HT1080 (cell line): ENCODE data around the gene RABEP2. TPM values are rescaled to one million over a fixed set of nuclear protein-coding genes. Genes with fewer than 3 reads are reported as not detected.
A peak's percentile ranks its signal among the peaks of the same experiment; 100 is the strongest.
"Not testable (repeated sequence)": the region's sequence is repeated elsewhere in the genome, so short reads cannot be mapped to it uniquely, and the experiment has no call there.

Experiments
- DNase-seq: peaks from one replicate; pipeline ENCODE4 v3.0.0-alpha.2; 2015; ENCODE audit warnings: low read depth
- polyA plus RNA-seq, 2 experiments: library from polyadenylated mRNA; depleted of rRNA; stranded (reverse); fragments of >200 nt; gene quantifications; 2 replicates each; pipeline ENCODE4 v1.2.3, GENCODE V29; 2015
- total RNA-seq: library from RNA; depleted of rRNA; stranded (reverse); fragments of >200 nt; shearing (Covaris generic); gene quantifications from 2 replicates; pipeline ENCODE4 v1.2.3, GENCODE V29; 2014; rRNA removed

The RABEP2 gene, protein sequence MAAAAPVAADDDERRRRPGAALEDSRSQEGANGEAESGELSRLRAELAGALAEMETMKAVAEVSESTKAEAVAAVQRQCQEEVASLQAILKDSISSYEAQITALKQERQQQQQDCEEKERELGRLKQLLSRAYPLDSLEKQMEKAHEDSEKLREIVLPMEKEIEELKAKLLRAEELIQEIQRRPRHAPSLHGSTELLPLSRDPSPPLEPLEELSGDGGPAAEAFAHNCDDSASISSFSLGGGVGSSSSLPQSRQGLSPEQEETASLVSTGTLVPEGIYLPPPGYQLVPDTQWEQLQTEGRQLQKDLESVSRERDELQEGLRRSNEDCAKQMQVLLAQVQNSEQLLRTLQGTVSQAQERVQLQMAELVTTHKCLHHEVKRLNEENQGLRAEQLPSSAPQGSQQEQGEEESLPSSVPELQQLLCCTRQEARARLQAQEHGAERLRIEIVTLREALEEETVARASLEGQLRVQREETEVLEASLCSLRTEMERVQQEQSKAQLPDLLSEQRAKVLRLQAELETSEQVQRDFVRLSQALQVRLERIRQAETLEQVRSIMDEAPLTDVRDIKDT
- total RNA-seq: 24.7 and 28.0 TPM in 2 replicates
- polyA plus RNA-seq (2015; cell fraction: cytosol; rRNA removed): 17.6 and 21.4 TPM in 2 replicates
- polyA plus RNA-seq (2015; cell fraction: nucleus; rRNA removed): 18.4 and 25.6 TPM in 2 replicates

DNA sequence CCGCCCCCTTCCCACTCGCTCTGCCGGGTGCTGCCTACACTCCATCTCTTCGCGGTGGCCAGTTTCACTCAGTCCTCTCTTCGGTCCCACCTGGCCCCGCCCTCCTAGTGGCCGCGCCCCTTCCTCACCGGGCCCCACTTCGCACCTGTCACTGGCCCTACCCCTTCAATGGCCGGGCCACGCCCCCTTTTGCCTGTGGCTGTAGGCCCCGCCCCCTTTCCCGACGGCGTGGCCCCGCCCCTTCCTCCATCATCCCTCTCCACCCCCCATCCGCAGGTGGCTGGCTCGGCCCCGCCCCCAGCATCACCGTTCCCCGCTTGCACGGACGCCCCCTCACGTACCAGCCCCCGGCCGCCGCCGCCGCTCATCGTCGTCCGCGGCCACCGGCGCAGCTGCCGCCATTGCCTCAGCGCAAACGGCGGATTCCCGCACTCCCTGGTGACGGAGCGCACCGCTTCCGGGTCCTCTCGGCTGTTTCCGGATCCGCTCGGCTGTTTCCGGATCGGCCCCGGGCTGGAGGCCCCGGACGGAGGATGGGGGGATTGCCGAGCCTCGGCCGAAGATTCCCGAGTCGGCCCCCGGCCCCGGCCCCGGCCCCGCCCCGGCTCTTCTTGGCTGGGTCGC is at the start of gene RABEP2:
Gene RABEP2 (minus strand): TSS at position 477 of the 624 bp plus-strand sequence. CDS start 75 bp downstream, at position 402.
- DNase-seq: peak; percentile 86

DNA sequence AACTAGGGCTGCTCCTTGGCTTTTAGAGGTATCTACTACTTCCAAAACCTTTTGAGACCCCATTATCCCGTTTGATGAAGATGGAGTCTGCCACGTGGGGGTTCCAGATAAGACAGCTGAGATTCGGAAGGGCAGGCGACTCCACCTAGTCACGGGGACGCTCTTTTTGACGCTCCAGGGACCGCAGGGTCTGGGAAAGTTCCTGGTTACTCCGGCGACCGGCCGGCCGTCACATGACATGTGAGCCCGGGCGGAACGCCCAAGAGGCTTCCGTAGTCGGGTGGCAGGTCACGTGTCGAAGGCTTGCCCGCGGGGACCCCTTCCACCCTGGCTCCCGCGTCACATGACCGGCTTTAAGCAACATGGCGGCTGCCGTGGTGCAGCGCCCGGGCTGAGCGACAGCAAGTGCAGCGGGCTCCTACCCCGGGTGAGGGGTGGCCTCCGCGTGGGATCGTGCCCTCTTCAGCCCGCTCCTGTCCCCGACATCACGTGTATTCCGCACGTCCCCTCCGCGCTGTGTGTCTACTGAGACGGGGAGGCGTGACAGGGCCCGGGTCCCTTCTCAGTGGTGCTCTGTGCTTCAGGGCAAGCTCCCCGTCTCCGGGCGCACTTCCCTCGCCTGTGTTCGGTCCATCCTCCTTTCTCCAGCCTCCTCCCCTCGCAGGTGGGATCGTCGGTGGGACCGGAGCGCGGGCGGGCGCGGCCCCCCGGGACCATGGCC is 49.6 kb upstream of the RABEP2 start, which contains the start of gene SPNS1:
Gene SPNS1 (plus strand): TSS at position 342 of the 721 bp plus-strand sequence. CDS start 374 bp downstream, at position 716.
- peak; percentile 95 for DNase-seq

- DNase-seq: peak; percentile 73
Measured at GRCh38 chr16:28974007-28974436, 49.0 kb upstream of the RABEP2 start.

DNA sequence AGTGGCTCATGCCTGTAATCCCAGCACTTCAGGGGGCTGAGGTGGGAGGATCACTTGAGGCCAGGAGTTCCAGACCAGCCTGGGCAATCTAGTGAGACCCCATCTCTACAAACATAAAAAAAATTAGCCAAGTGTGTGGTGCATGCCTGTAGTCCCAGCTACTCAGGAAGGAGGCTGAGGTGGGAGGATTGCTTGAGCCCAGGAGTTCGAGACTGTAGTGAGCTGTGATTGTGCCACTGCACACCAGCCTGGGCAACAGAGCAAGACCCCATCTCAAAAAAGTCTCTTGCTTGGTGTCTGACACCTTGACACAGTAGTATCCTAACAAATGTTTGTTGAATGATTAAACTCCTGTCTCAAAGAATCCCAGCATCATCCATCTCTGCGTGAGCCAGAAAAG is 44.7 kb upstream of the RABEP2 start:
- not testable (repeated sequence) for DNase-seq

- no peak for DNase-seq
Measured at GRCh38 chr16:28967156-28967555, 42.1 kb upstream of the RABEP2 start.

- no peak for DNase-seq
Measured at GRCh38 chr16:28964496-28964895, 39.5 kb upstream of the RABEP2 start.

- DNase-seq: no peak
Measured at GRCh38 chr16:28964072-28964471, 39.0 kb upstream of the RABEP2 start.

DNA sequence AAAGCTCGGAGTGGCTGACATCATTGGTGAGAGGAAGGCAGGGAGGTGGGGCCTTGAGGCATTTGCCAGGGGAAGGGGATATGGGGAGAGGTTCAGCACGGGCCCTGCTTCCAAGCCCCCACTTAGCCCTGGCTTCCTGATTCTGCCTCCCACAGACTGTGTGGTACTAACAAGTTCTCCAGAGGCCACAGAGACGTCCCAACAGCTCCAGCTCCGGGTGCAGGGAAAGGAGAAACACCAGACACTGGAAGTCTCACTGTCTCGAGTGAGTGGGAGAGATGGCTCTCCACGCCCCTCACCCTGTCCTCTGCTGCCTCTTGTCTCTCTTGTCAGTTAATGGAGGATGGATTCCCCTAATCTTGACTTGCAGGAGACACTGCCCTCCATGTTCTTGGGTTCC is 33.8 kb upstream of the RABEP2 start:
- DNase-seq: no peak

GRCh38 chr16:28958216-28958615 is 33.2 kb upstream of the RABEP2 start:
- DNase-seq: no peak

DNA sequence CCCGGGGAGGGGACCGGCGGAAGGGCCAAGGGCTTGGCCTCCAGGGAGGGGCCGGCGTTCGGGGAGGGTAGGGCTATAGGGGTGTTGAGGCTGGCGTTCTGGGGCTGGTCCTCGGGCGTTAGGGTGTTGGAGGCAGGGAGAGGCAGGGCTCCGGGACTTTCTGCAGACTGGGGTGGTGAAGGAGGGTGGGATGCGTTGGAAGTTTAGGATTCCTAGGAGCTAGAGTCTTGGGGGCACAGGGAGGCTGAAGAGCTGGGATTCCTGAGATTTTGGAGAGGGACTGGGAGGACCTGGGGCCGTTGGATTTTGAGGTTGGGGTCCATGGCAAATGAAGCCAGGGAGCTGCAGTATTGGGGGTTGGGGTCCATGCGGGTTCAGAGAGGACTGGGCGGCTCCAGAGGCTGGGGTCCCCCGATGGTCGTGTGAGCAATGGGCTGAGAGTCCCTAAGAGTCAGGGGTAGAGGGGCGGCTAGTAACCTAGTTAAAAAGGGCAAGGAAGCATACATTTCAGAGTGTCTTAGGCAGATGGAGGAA is 26.4 kb upstream of the RABEP2 start:
- DNase-seq: peak; percentile 10

DNA sequence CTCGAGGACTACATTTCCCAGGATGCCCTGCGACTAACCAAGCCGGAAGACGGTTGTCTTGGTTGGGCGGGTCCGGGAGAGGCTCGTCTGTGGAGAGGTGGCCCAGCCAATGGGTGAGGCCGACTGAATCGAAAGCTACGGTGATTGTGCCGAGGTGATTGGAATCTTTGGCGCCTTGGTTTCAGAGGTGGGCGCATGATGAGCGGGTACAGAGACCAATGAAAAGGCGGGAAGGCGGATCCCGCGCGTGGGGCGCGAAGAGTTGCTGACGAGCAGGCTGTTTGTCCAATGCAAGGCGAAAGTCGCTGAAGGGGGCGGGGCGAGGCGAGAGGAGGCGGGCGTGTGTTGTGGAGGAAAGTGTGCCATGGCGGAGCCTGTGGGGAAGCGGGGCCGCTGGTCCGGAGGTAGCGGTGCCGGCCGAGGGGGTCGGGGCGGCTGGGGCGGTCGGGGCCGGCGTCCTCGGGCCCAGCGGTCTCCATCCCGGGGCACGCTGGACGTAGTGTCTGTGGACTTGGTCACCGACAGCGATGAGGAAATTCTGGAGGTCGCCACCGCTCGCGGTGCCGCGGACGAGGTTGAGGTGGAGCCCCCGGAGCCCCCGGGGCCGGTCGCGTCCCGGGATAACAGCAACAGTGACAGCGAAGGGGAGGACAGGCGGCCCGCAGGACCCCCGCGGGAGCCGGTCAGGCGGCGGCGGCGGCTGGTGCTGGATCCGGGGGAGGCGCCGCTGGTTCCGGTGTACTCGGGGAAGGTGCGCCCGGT is 25.8 kb upstream of the RABEP2 start, which contains the start of gene NFATC2IP:
Gene NFATC2IP (plus strand): TSS at position 290 of the 762 bp plus-strand sequence. CDS start 75 bp downstream, at position 365.
- DNase-seq: peak; percentile 100

- DNase-seq: no peak
Measured at GRCh38 chr16:28946681-28947080, 21.6 kb upstream of the RABEP2 start.

DNA sequence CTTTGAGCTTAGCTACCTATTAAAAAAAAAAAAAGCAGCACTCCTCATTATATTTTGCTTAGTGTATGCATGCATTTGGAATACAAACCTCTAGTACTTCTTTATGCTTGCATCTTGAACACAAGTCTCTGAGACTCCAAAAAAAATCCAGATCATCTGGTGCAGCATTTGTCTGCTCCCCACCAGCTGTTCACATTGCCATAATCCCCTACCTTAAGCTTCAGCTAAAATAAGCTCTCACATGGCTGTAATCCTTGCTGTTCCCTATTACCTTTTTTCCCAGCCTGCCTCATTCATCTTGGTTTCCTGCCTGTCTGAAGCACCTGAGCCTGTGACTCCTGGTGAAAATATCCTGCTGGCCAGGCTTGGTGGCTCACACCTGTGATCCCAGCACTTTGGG is 18.2 kb upstream of the RABEP2 start:
- no peak for DNase-seq

- DNase-seq: not testable (repeated sequence)
Measured at GRCh38 chr16:28939825-28940224, 14.8 kb upstream of the RABEP2 start.

DNA sequence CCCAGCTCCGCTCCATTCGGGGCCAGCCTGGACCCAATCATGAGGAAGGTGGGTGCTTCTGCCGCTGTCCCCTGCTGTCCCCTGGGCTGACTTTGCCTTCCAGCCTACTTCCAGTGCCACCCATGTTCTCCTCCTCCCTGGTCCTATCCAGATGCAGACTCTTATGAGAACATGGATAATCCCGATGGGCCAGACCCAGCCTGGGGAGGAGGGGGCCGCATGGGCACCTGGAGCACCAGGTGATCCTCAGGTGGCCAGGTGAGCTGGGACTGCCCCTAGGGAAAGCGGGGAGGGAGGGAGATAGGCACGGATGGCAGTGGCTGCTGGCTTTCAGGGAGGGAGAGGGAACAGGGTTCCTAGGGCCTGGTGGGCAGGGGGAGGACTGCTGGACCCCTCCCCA is 13.7 kb upstream of the RABEP2 start:
- DNase-seq: no peak

- no peak for DNase-seq
Measured at GRCh38 chr16:28937222-28937876, 12.3 kb upstream of the RABEP2 start.

DNA sequence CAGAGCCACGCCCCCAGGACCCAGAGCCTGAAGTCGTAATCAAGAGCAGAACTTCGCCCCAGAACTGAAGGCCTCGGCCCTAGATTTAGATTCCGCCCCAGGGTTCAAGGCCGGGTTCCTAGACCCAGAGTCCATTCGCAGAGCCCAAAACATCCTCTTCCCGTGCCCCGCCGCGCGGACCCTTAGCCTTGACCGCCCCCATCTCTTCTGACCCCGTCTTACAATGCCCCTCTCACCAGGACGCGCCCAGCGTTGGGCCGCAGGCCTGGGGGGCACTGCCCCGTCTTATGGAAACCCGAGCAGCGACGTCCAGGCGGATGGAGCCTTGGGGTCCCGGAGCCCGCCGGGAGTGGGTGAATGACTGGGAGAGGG is 11.7 kb upstream of the RABEP2 start:
- DNase-seq: no peak

GRCh38 chr16:28935924-28936783 is 11.1 kb upstream of the RABEP2 start:
- peak; percentile 59 for DNase-seq

- no peak for DNase-seq
Measured at GRCh38 chr16:28935346-28935745, 10.3 kb upstream of the RABEP2 start.
